DND-41 (cell line): ENCODE measurements around the gene SDSL.

Experiments used
- CTCF ChIP-seq: IDR thresholded peaks from 2 replicates; pipeline ENCODE4 v1.5.1; 2012; ENCODE audit warnings: borderline replicate concordance, low read length, moderate library complexity, mild to moderate bottlenecking; ENCODE audit not compliant: poor library complexity, severe bottlenecking; ENCODE audit errors: extremely low read depth
- EZH2 ChIP-seq: IDR thresholded peaks from 3 replicates; pipeline ENCODE4 v1.6.1; 2012; ENCODE audit warnings: borderline replicate concordance, low read depth, mild to moderate bottlenecking, moderate library complexity, low read length, inconsistent platforms; ENCODE audit not compliant: severe bottlenecking

DNA sequence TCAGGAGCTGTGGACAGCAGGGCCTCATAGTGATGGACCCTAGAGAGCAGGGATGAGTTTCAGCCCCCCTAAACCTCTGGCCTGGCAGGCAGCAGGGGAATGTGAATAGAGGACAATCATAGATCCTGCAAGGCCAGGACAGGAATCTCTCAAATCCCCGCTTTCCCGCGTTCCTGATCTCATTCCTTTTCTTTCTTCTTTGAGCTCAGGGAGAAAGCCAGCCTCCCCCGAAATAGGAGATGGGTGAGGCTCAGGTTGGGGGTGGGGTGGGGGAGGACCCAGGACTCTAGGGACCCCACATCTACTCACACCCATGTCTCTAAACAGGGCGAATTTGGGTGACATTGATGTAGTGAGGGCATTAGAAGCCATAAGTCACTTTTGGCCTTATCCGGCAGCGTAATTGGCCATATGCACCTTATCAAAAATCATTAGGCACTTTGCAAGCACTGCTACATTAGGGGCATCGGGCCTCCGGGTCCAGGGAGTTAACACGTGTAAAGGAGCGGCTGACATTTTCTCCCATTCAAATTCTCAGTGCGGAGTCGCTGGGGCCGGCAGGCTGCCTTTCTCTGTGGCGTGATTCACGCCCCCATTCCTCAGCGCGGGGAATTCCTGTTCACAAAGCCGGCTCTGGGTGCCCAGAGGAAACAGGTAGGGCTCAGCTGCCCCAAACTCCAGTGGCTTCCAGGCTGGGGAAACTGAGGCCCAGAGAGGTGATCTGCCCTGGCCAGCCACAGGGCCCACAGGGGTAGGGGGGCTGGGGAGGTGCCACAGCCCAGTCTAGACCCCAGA is 48.0 kb downstream of the SDSL start:
- TF ChIP-seq CTCF (no peak), EZH2 (no peak)
